ENCODE results near the gene NOVA2. TPM values are rescaled to one million over a fixed set of nuclear protein-coding genes. Genes with fewer than 3 reads are reported as not detected.
"Not testable (repeated sequence)": the region's sequence is repeated elsewhere in the genome, so short reads cannot be mapped to it uniquely, and the experiment has no call there.

NOVA2 gene
- total RNA-seq, 8 experiments from 2014 or later: 0.09 to 23.5 (median 11.0) TPM

DNA sequence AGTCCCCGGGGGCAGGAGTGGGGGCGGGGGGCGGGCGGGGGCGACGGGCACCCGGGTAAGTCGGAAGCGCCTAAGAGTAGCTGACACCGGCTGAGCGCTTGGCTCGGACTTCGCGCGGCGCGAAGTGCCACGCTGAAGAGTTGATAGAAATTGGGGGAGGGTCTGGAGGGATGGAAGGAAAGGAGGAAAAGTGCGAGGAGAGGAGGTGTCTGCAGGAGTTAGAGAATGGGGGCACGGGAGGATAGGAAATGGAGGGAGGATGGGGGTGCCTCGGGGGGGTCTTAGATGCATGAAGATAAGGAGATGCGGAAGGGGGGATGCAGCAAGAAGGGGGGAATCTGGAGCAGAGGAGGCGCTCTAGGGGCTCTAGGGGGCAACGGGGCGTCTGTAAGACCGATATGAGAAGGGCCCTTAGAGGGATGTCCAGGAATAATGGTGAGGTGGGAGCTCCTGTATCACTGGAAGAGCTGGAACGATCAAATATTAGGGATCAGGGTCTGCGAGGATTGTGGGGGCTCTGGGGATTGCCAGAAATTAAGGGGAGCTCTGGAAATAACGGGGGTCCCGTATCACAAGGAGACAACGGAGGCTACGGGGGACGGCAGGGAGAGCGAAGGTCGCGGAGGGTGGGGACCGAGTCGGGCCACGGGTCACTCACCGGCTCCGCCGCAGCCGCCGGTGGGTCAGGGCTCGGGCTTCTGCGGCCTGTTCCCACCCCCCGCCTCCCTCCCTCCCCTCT is 71.6 kb downstream of the NOVA2 start, which contains the start of gene MYPOP:
Gene MYPOP (minus strand): TSS at position 702 of the 739 bp plus-strand sequence. CDS start 840 bp downstream, outside the sequence.
- no CpG with 5 or more reads among the region's 47 CpGs for WGBS, 10 experiments
- Histone ChIP-seq H3K4me3 (peak within 1 kb of the TSS; percentile 48 to 83 (median 62)), H3K27ac (peak within 1 kb of the TSS; percentile 71 to 78), H3K4me1 (replicated peaks in 1 of 2) (peaks cover 6 to 9% of the 10 kb centered on the region in 2 donors)
- ATAC-seq (replicated peaks in 6 of 8): peak; percentile 1 to 12 (median 4)
- in situ Hi-C loops (cut with MboI; ENCODE audit: low pct_unique_long_range_greater_than_20kb in 2 of 9, low sequenced_read_pairs in 9 of 9, unreplicated experiment in 9 of 9): no loop called here

GRCh38 chr19:45901432-45901911 is 72.2 kb downstream of the NOVA2 start:
- Histone ChIP-seq H3K4me1 (replicated peaks in 1 of 2) (peaks cover 6 to 9% of the 10 kb centered on the region in 2 donors), H3K4me3 (peak overlapping the region; percentile 48 to 83 (median 62)), H3K27ac (no peak overlapping the region)
- WGBS, 10 experiments: 6% methylated on average over 9 of the region's 69 CpGs; no CpG with 5 or more reads in 9 of the 10 experiments
- in situ Hi-C loops (cut with MboI; ENCODE audit: low pct_unique_long_range_greater_than_20kb in 2 of 9, low sequenced_read_pairs in 9 of 9, unreplicated experiment in 9 of 9): no loop called here
- peak in 1 of 8 experiments; percentile 3 for ATAC-seq (replicated peaks in 6 of 8)

DNA sequence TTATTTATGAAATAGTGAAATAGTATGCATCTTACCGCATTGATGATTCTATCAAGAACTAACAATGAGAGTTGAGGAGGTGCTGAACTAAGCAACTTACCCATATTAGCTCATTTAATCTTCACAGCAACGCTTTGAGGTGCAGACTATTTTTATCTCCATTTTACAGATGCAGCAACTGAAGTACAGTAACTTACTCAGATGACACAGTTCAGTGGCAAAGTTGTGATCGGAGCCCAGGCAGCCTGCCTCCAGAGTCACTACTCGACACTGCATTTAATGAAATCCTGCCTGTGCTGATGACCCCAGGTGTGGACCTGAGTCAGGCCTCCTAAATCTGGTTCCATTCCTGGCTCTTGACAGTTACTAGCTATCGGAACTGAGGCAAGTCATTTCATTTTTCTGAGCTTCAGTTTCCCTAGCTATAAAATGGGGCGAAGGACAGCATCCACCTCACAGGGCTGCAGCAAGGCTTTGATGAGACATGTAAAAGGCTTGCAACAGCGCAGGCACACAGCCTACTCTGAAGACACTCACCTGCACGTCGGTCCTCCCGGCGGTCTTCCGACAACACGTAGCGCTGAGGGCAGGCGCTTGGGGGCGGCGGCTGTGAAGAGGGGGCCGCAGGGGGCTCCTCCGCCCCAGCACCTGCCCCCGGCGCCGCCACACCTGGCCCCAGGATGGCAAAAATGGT is 72.8 kb downstream of the NOVA2 start:
- no peak for ATAC-seq (replicated peaks in 6 of 8)
- Histone ChIP-seq H3K4me1 (replicated peaks in 1 of 2) (peaks cover 6 to 9% of the 10 kb centered on the region in 2 donors), H3K27ac (no peak overlapping the region), H3K4me3 (peak overlapping the region; percentile 48 to 83 (median 62))
- in situ Hi-C loops (cut with MboI; ENCODE audit: low pct_unique_long_range_greater_than_20kb in 2 of 9, low sequenced_read_pairs in 9 of 9, unreplicated experiment in 9 of 9): no loop called here
- 56 to 100% (median 82%) methylated on average over 1 to 8 of the region's 22 CpGs; no CpG with 5 or more reads in 3 of the 10 experiments for WGBS, 10 experiments

DNA sequence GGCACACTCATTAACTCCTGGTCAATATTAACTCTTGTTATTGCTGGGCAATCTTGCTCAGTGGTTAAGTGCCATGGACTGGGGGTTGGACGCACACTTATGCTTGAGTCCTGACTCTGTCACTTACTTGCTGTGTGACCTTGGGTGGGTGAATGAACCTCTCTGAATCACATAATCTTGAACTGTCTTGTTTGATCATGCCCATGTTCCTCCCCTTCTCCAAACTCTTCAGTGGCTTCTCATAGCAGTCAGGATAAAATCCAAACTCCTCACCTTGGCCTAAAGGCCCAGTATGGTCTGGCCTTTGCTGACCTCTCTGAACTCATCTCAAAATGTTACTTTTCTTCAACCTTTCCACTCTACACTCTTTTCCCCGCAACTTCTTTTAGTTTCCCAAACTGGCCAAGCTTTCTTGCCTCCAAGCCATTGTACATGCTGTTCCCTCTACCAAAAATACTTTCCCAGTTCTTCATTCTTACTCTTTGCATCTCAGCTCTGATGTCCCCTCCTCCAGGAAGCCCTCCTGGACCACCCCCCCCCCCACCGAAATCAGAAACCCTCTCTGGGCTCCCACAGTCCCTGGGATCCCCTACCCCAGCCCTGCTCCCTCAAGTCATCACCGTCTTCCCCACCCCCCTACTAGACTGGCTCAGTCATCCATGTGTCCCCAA is 73.6 kb downstream of the NOVA2 start:
- no peak overlapping the region for H3K4me3 ChIP-seq
- no peak for ATAC-seq (replicated peaks in 6 of 8)
- 94 to 100% (median 100%) methylated on average over 1 to 2 of the region's 4 CpGs; no CpG with 5 or more reads in 3 of the 10 experiments for WGBS, 10 experiments
- in situ Hi-C loops (cut with MboI; ENCODE audit: low pct_unique_long_range_greater_than_20kb in 2 of 9, low sequenced_read_pairs in 9 of 9, unreplicated experiment in 9 of 9): no loop called here
- no peak overlapping the region for H3K27ac ChIP-seq
- peaks cover 6 to 9% of the 10 kb centered on the region in 2 donors for H3K4me1 ChIP-seq (replicated peaks in 1 of 2)

DNA sequence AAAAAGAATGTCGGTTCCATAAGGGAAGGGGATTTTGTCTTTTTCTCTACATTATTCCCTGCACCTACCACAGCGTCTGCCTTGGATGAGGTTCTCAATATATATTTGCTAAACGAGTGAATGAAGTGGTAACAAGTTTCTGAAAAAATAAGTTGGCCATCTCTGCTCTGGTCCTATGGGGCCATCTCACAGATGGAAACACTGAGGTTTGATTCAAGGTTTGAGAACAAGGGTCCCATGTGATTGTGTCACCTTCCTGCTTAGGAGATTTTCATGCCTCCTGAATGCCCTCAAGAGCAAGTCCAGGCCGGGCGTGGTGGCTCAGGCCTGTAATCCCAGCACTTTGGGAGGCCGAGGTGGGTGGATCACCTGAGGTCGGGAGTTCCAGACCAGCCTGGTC is 74.4 kb downstream of the NOVA2 start:
- peaks cover 6 to 9% of the 10 kb centered on the region in 2 donors for H3K4me1 ChIP-seq (replicated peaks in 1 of 2)
- no peak overlapping the region for H3K4me3 ChIP-seq
- WGBS, 10 experiments: 40 to 100% (median 89%) methylated on average over 1 to 6 of the region's 7 CpGs; no CpG with 5 or more reads in 2 of the 10 experiments
- no peak overlapping the region for H3K27ac ChIP-seq
- ATAC-seq (replicated peaks in 6 of 8): no peak
- in situ Hi-C loops (cut with MboI; ENCODE audit: low pct_unique_long_range_greater_than_20kb in 2 of 9, low sequenced_read_pairs in 9 of 9, unreplicated experiment in 9 of 9): no loop called here

DNA sequence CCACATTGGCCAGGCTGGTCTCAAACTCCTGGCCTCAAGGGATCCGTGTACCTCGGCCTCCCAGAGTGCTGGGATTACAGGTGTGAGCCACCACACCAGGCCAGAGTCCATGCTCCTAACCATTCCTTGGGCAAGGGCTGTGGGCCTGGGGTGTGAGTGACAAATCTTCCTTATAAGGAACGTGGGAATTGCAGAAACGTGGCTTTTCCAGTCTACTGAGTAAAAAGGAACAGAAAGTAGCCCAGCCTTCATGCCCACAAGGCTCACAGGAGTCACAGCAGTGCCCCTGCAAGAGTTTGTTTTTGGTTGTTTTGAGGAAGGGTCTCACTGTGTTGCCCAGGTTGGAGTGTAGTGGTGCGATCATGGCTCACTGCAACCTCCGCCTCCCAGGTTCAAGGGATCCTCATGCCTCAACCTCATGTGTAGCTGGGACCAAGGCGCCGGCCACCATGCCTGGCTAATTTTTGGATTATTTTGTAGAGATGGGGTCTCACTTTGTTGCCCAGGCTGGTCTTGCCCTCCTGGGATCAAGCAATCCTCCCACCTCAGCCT is 76.3 kb downstream of the NOVA2 start:
- Histone ChIP-seq H3K4me1 (replicated peaks in 1 of 2) (peaks cover 6% of the 10 kb centered on the region in 2 donors), H3K4me3 (no peak overlapping the region), H3K27ac (no peak overlapping the region)
- 70 to 100% (median 100%) methylated on average over 1 to 8 of the region's 8 CpGs; no CpG with 5 or more reads in 1 of the 10 experiments for WGBS, 10 experiments
- ATAC-seq (replicated peaks in 6 of 8): no peak
- in situ Hi-C loops (cut with MboI; ENCODE audit: low pct_unique_long_range_greater_than_20kb in 2 of 9, low sequenced_read_pairs in 9 of 9, unreplicated experiment in 9 of 9): no loop called here

DNA sequence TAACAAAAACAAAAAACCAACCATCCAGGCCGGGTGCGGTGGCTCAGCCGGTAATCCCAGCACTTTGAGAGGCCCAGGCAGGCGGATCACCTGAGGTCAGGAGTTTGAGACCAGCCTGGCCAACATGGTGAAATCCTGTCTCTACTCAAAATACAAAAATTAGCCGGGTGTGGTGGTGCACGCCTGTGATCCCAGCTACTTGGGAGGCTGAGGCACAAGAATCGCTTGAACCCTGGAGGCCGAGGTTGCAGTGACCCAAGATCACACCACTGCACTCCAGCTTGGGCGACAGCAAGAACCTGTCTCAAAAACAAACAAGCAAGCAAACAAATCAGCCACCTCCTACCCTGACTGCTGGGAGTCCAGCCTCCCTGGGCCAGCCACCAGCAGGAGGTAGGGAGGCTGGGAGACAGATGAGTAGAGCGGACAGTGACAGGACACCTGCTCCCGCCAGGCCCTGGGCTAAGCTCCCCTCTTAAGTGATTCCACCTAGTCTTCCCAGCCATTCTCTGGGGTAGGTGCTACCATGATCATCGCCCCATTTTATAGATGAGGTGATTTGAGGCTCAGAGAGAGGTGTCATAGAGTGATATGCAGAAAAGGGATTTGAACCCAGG is 77.6 kb downstream of the NOVA2 start:
- H3K4me3 ChIP-seq; H3K27ac ChIP-seq; ATAC-seq (replicated peaks in 6 of 8); H3K4me1 ChIP-seq (replicated peaks in 1 of 2); in situ Hi-C loops (cut with MboI; ENCODE audit: low pct_unique_long_range_greater_than_20kb in 2 of 9, low sequenced_read_pairs in 9 of 9, unreplicated experiment in 9 of 9): not testable (repeated sequence)
- WGBS, 10 experiments: 60 to 100% (median 87%) methylated on average over 1 to 9 of the region's 12 CpGs; no CpG with 5 or more reads in 3 of the 10 experiments

DNA sequence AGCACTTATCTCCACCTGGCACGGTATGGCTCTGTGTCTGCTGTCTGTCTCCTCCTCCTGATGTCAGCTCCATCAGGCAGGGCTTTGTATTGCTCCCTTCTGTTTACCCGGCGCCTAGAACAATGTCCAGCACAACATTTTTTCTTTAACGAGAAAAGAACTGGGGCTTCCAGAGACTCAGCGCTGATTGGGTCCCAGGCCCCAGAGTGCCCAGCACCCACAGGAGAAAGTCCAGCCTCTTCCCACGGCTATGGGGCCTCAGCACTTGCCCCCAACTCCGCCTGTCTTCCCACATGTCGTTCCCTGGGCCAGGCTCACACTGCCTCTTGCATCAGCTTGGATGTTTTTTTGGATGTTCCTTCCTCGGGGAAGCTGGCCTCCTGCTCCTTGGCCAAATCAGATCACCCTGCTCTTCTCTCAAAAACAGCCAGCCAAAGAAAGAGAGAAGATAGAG is 78.1 kb downstream of the NOVA2 start:
- Histone ChIP-seq H3K27ac (no peak overlapping the region), H3K4me3 (no peak overlapping the region), H3K4me1 (replicated peaks in 1 of 2) (peaks cover 0 to under 1% of the 10 kb centered on the region in 2 donors)
- in situ Hi-C loops (cut with MboI; ENCODE audit: low pct_unique_long_range_greater_than_20kb in 2 of 9, low sequenced_read_pairs in 9 of 9, unreplicated experiment in 9 of 9): no loop called here
- 40 to 100% (median 76%) methylated on average over 1 to 9 of the region's 9 CpGs; no CpG with 5 or more reads in 3 of the 10 experiments for WGBS, 10 experiments
- ATAC-seq (replicated peaks in 6 of 8): no peak

- no CpG with 5 or more reads among the region's 17 CpGs for WGBS, 10 experiments
- in situ Hi-C loops (cut with MboI; ENCODE audit: low pct_unique_long_range_greater_than_20kb in 2 of 9, low sequenced_read_pairs in 9 of 9, unreplicated experiment in 9 of 9): no loop called here
- Histone ChIP-seq H3K4me1 (replicated peaks in 1 of 2) (peaks cover 2 to 3% of the 10 kb centered on the region in 2 donors), H3K27ac (no peak overlapping the region), H3K4me3 (no peak overlapping the region)
- ATAC-seq (replicated peaks in 6 of 8): no peak
Observed at GRCh38 chr19:45890877-45891276, 82.8 kb downstream of the NOVA2 start.

- Histone ChIP-seq H3K27ac (no peak overlapping the region), H3K4me1 (replicated peaks in 1 of 2) (peaks cover 12% of the 10 kb centered on the region in 2 donors), H3K4me3 (no peak overlapping the region)
- ATAC-seq (replicated peaks in 6 of 8): no peak
- WGBS, 10 experiments: 25 to 77% (median 66%) methylated on average over 2 to 6 of the region's 6 CpGs; no CpG with 5 or more reads in 2 of the 10 experiments
- in situ Hi-C loops (cut with MboI; ENCODE audit: low pct_unique_long_range_greater_than_20kb in 2 of 9, low sequenced_read_pairs in 9 of 9, unreplicated experiment in 9 of 9): no loop called here
Observed at GRCh38 chr19:45889210-45889885, 84.3 kb downstream of the NOVA2 start.

DNA sequence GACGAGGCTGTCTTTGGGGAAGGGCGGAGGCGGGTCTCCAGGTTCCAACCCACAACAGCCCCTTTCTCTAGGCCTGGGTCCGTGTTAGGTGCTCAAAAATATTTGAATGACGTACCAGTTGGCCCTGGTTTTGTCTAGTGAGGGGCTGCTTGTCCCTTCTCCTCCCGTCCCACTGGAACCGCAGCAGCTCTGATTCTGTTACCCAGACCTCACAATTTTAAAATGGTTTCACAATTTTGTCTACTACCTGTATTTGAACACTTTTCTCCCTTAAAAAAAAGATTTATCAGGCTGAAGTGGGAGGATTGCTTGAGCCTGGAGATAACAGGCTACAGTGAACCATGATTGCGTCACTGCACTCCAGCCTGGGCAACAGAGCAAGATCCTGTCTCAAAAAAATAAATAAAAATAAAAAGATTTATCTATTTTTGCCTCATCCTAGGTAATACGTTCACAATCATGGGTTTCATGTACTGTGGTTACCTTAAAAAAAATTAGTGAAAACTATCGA is 86.4 kb downstream of the NOVA2 start:
- WGBS, 10 experiments: 33 to 100% (median 71%) methylated on average over 1 to 10 of the region's 10 CpGs; no CpG with 5 or more reads in 1 of the 10 experiments
- no peak for ATAC-seq (replicated peaks in 6 of 8)
- Histone ChIP-seq H3K4me1 (replicated peaks in 1 of 2) (peaks cover 29 to 30% of the 10 kb centered on the region in 2 donors), H3K4me3 (peak overlapping the region; percentile 56 to 95 (median 86)), H3K27ac (peak overlapping the region; percentile 84 to 85)
- in situ Hi-C loops (cut with MboI; ENCODE audit: low pct_unique_long_range_greater_than_20kb in 2 of 9, low sequenced_read_pairs in 9 of 9, unreplicated experiment in 9 of 9): no loop called here

Data from motor neuron (in vitro differentiated cells).